Measurements from ENCODE around the gene CLIP2. TPM values are rescaled to one million over a fixed set of nuclear protein-coding genes. Genes with fewer than 3 reads are reported as not detected.
"Not testable (repeated sequence)": the region's sequence is repeated elsewhere in the genome, so short reads cannot be mapped to it uniquely, and the experiment has no call there.

Gene CLIP2
- total and polyA plus RNA-seq, 2 donors from 2014 or later: 5.8 to 19.1 TPM

GRCh38 chr7:74317146-74317782, 28.1 kb downstream of the CLIP2 start:
- DNase-seq (no peak), FAIRE-seq (no peak)
- no peaks in the 10 kb centered on the region for H3K4me1 ChIP-seq (ENCODE audit: control insufficient read depth in 2 of 3, insufficient read depth in 2 of 3, low read depth in 1 of 3, low read length in 3 of 3)
- H3K9me3 ChIP-seq (ENCODE audit: control insufficient read depth in 2 of 3, insufficient read depth in 1 of 3, low read length in 3 of 3): no peaks in the 10 kb centered on the region
- intact Hi-C loops (cut with DNase I): no loop called here
- no peak overlapping the region for H3K27ac ChIP-seq (ENCODE audit: low read depth in 2 of 2, low read length in 2 of 2)
- H3K27me3 ChIP-seq (ENCODE audit: control insufficient read depth, insufficient read depth, low read length): no peaks in the 10 kb centered on the region
- TF ChIP-seq CTCF (IDR thresholded peaks at IDR 0.05; ENCODE audit: borderline replicate concordance, extremely low read depth, insufficient read depth): no peak
- H3K9ac ChIP-seq (ENCODE audit: low read length in 3 of 3): no peak overlapping the region
- no peak overlapping the region for H3K4me3 ChIP-seq (ENCODE audit: low read length in 3 of 3)
- no peaks in the 10 kb centered on the region for H3K36me3 ChIP-seq (ENCODE audit: control insufficient read depth in 2 of 3, insufficient read depth in 3 of 3, low read length in 3 of 3)

GRCh38 chr7:74318043-74318442, 28.8 kb downstream of the CLIP2 start:
- intact Hi-C loops (cut with DNase I): no loop called here
- Histone ChIP-seq H3K27ac (ENCODE audit: low read depth in 2 of 2, low read length in 2 of 2) (no peak overlapping the region), H3K9ac (ENCODE audit: low read length in 3 of 3) (no peak overlapping the region), H3K4me3 (ENCODE audit: low read length in 3 of 3) (no peak overlapping the region), H3K4me1 (ENCODE audit: control insufficient read depth in 2 of 3, insufficient read depth in 2 of 3, low read depth in 1 of 3, low read length in 3 of 3) (no peaks in the 10 kb centered on the region), H3K27me3 (ENCODE audit: control insufficient read depth, insufficient read depth, low read length) (no peaks in the 10 kb centered on the region), H3K36me3 (ENCODE audit: control insufficient read depth in 2 of 3, insufficient read depth in 3 of 3, low read length in 3 of 3) (no peaks in the 10 kb centered on the region), H3K9me3 (ENCODE audit: control insufficient read depth in 2 of 3, insufficient read depth in 1 of 3, low read length in 3 of 3) (no peaks in the 10 kb centered on the region)
- no peak for TF ChIP-seq CTCF (IDR thresholded peaks at IDR 0.05; ENCODE audit: borderline replicate concordance, extremely low read depth, insufficient read depth)
- DNase-seq: no peak
- no peak for FAIRE-seq

- no peak overlapping the region for H3K4me3 ChIP-seq (ENCODE audit: low read length in 3 of 3)
- no peaks in the 10 kb centered on the region for H3K4me1 ChIP-seq (ENCODE audit: control insufficient read depth in 2 of 3, insufficient read depth in 2 of 3, low read depth in 1 of 3, low read length in 3 of 3)
- no peaks in the 10 kb centered on the region for H3K36me3 ChIP-seq (ENCODE audit: control insufficient read depth in 2 of 3, insufficient read depth in 3 of 3, low read length in 3 of 3)
- intact Hi-C loops (cut with DNase I): no loop called here
- TF ChIP-seq CTCF (IDR thresholded peaks at IDR 0.05; ENCODE audit: borderline replicate concordance, extremely low read depth, insufficient read depth): no peak
- no peak overlapping the region for H3K9ac ChIP-seq (ENCODE audit: low read length in 3 of 3)
- no peaks in the 10 kb centered on the region for H3K27me3 ChIP-seq (ENCODE audit: control insufficient read depth, insufficient read depth, low read length)
- FAIRE-seq: no peak
- no peak overlapping the region for H3K27ac ChIP-seq (ENCODE audit: low read depth in 2 of 2, low read length in 2 of 2)
- no peak for DNase-seq
- H3K9me3 ChIP-seq (ENCODE audit: control insufficient read depth in 2 of 3, insufficient read depth in 1 of 3, low read length in 3 of 3): no peaks in the 10 kb centered on the region
Measured at GRCh38 chr7:74320645-74321221, 31.5 kb downstream of the CLIP2 start.

GRCh38 chr7:74322892-74323291, 33.7 kb downstream of the CLIP2 start:
- H3K9ac ChIP-seq (ENCODE audit: low read length in 3 of 3); FAIRE-seq; DNase-seq; H3K4me1 ChIP-seq (ENCODE audit: control insufficient read depth in 2 of 3, insufficient read depth in 2 of 3, low read depth in 1 of 3, low read length in 3 of 3); H3K4me3 ChIP-seq (ENCODE audit: low read length in 3 of 3); H3K36me3 ChIP-seq (ENCODE audit: control insufficient read depth in 2 of 3, insufficient read depth in 3 of 3, low read length in 3 of 3); H3K9me3 ChIP-seq (ENCODE audit: control insufficient read depth in 2 of 3, insufficient read depth in 1 of 3, low read length in 3 of 3); intact Hi-C loops (cut with DNase I); H3K27me3 ChIP-seq (ENCODE audit: control insufficient read depth, insufficient read depth, low read length); H3K27ac ChIP-seq (ENCODE audit: low read depth in 2 of 2, low read length in 2 of 2): not testable (repeated sequence)

Data from kidney (tissue), 14 donors.